SK-N-SH (cell line): Measurements from ENCODE around the gene LPIN1.

ENCODE experiments used
- CTCF ChIP-seq: fragments of 200-600 bp; sonication (generic); IDR thresholded peaks from 2 replicates; pipeline ENCODE4 v1.6.1; 2017; ENCODE audit warnings: antibody characterized with exemption, mild to moderate bottlenecking, moderate library complexity
- IRF3 ChIP-seq: fragments of 150-350 bp; IDR thresholded peaks from 2 replicates; pipeline ENCODE4 v1.6.1; 2016; ENCODE audit warnings: mild to moderate bottlenecking, low read depth, low read length
- MAX ChIP-seq: IDR thresholded peaks from 2 replicates; pipeline ENCODE4 v1.4.0; 2012; ENCODE audit warnings: low read depth
- RCOR1 ChIP-seq: fragments of 150-350 bp; IDR thresholded peaks from 2 replicates; pipeline ENCODE4 v1.6.1; 2017; ENCODE audit warnings: antibody characterized with exemption, low read length

GRCh38 chr2:11872247-11872947, 126.0 kb downstream of the LPIN1 start:
- TF ChIP-seq CTCF, result no peak
- no peak for TF ChIP-seq RCOR1
- no peak for TF ChIP-seq IRF3
- no peak for TF ChIP-seq MAX
